ENCODE data around the gene MAP3K10.
"Not testable (repeated sequence)": the region's sequence is repeated elsewhere in the genome, so short reads cannot be mapped to it uniquely, and the experiment has no call there.

The MAP3K10 gene

GRCh38 chr19:40171293-40171692, 19.9 kb upstream of the MAP3K10 start:
- not testable (repeated sequence) for DNase-seq (ENCODE audit: low read depth in 2 of 3, low spot score in 2 of 3)

GRCh38 chr19:40174092-40174491, 17.1 kb upstream of the MAP3K10 start:
- DNase-seq (ENCODE audit: low read depth in 2 of 3, low spot score in 2 of 3), result no peak

GRCh38 chr19:40175820-40176219, 15.4 kb upstream of the MAP3K10 start:
- DNase-seq (ENCODE audit: low read depth in 2 of 3, low spot score in 2 of 3), result no peak

GRCh38 chr19:40177286-40178070, 13.7 kb upstream of the MAP3K10 start:
- DNase-seq (ENCODE audit: low read depth in 2 of 3, low spot score in 2 of 3), result no peak

DNA sequence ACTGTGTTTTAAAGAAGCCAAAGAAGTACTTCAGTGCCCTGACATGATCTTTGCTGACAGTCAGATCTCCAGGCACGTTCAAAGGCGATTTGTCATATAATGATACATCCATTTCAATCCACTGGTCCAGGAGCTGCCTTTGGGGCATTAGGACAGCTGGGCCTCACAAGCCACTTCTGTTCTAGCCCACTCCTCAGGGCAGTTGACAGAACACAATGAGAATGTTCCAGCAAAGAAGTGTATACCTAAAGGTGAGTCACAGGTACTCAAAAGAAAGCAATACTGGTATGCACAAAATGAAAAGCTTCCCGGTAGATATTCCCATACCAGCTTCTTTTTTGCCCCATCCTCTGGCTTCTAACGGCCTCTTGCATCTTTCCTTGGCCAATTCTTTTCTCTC, 12.5 kb upstream of the MAP3K10 start:
- DNase-seq (ENCODE audit: low read depth in 2 of 3, low spot score in 2 of 3), result no peak

DNA sequence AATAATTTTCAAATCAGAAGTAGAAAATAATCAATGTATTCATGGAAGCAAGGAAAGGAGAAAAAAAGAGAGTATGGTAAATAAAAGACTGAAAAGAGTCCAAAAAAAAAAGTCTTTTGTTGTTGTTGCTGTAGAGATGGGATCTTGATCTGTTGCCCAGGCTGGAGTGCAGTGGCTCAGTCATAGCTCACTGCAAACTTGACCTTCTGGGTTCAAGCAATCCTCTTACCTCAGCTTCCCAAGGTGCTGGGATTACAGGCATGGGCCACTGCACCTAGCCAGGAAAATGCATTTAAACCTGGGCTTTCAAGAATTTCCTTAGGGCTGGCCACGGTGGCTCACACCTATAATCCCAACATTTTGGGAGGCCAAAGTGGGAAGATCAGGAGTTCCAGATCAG, 7.0 kb upstream of the MAP3K10 start:
- no peak for DNase-seq (ENCODE audit: low read depth in 2 of 3, low spot score in 2 of 3)

DNA sequence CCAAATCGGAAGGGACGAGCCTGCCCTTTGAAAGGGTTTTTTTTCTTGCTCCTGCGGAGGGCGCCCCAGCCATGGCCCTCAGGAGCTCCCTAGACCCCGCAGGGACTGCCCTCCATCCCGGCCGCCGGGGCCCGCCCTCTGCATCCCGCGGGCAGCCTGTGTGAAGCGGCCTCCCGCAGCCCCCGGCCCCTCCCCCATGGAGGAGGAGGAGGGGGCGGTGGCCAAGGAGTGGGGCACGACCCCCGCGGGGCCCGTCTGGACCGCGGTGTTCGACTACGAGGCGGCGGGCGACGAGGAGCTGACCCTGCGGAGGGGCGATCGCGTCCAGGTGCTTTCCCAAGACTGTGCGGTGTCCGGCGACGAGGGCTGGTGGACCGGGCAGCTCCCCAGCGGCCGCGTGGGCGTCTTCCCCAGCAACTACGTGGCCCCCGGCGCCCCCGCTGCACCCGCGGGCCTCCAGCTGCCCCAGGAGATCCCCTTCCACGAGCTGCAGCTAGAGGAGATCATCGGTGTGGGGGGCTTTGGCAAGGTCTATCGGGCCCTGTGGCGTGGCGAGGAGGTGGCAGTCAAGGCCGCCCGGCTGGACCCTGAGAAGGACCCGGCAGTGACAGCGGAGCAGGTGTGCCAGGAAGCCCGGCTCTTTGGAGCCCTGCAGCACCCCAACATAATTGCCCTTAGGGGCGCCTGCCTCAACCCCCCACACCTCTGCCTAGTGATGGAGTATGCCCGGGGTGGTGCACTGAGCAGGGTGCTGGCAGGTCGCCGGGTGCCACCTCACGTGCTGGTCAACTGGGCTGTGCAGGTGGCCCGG, 815 bp downstream of the MAP3K10 start:
- DNase-seq (ENCODE audit: low read depth in 2 of 3, low spot score in 2 of 3), result peak in 1 of 3 experiments; percentile 7

GRCh38 chr19:40192758-40193586, 1.7 kb downstream of the MAP3K10 start:
- no peak for DNase-seq (ENCODE audit: low read depth in 2 of 3, low spot score in 2 of 3)

DNA sequence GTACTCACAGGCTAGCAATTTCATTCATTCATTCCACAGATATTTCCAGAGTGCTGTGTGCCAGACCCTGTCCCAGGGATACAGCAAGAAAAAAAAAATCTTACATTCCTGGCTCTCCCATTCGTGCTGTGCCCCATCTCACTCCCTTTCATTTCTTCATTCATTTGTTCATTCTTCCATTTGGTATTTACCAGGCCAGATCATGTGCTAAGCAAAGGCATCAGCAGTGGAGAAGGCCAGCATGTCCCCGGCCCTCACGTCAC, 2.3 kb downstream of the MAP3K10 start:
- DNase-seq (ENCODE audit: low read depth in 2 of 3, low spot score in 2 of 3), result no peak

DNA sequence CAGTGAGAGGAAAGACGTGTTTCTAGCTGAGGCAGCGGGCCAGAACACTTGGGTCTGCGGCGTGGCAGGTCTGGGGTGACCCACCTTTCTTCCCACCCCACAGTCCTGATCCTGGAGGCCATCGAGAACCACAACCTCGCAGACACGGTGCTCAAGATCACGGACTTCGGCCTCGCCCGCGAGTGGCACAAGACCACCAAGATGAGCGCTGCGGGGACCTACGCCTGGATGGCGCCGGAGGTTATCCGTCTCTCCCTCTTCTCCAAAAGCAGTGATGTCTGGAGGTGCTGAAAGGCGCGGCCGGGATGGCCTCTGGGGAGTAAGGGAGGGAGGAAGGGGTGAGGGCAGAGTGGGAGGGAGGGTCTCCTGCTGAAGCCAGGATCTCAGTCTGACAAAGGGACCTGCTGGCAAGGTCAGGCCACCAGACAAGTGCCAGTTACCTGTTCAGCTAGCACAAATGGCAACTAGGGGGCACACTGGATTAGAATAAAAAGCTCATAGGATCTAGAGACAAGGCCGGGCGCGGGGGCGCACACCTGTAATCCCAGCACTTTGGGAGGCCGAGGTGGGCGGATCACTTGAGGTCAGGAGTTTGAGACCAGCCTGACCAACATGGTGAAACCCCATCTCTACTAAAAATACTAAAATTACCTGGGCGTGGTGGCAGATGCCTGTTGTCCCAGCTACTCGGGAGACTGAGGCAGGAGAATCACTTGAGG, 7.2 kb downstream of the MAP3K10 start:
- no peak for DNase-seq (ENCODE audit: low read depth in 2 of 3, low spot score in 2 of 3)

DNA sequence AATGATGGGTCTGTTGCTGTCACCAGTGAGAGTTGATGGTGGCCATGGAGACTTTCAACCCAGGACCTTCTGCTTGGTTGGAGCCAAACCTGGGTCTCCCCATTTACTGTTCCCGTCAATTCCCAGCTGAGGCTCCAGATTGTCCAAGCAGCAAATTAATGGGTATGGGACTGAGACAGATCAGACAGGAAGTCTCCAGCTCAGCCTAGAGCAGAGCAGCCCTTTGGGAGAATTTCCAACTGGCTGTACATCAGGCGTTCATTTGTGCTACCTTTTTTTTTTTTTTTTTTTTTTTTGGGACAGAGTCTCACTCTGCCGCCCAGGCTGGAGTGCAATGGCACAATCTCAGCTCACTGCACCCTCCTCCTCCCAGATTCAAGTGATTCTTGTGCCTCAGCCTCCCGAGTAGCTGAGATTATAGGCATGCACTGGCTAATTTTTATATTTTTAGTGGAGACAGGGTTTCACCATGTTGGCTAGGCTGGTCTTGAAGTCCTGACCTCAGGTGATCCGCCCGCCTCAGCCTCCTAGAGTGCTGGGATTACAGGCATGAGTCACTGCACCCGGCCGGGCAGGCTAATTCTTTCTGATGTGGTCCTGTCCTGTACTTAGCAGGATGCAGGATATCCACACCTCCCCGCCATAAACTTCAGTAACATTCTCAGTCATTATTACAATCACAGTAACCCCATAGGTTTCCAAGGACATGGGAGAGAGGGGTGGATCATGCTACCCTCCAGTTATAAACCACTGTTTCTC, 9.3 kb downstream of the MAP3K10 start:
- no peak for DNase-seq (ENCODE audit: low read depth in 2 of 3, low spot score in 2 of 3)

- no peak for DNase-seq (ENCODE audit: low read depth in 2 of 3, low spot score in 2 of 3)
Measured at GRCh38 chr19:40204381-40204780, 13.2 kb downstream of the MAP3K10 start.

DNA sequence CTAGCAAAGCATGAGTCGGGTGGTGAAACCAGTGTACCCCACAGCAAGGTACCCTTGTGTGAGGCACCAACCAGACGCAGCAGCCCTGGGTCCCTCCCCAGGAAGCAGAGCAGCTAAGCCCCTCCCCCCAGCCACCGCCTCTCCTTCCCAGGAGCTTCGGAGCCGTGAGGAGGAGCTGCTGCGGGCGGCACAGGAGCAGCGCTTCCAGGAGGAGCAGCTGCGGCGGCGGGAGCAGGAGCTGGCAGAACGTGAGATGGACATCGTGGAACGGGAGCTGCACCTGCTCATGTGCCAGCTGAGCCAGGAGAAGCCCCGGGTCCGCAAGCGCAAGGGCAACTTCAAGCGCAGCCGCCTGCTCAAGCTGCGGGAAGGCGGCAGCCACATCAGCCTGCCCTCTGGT, 14.5 kb downstream of the MAP3K10 start:
- no peak for DNase-seq (ENCODE audit: low read depth in 2 of 3, low spot score in 2 of 3)

DNA sequence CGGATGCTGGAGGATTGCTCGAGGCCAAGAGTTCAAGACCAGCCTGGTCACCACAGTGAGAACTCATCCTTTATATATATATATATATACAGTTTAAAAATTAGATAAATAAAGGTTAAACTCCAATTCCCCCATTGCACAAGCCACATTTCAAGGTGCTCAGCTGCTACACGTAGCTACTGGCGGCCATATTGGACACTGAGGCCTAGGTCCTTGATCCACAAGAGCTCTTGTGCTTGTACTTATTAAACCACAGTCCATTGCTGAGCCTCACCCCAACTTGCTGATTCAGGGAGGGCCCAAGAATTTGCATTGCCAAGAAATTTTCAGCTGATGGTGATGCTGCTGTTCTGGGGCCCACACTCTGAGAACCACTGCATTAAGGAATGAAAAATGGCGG, 17.4 kb downstream of the MAP3K10 start:
- DNase-seq (ENCODE audit: low read depth in 2 of 3, low spot score in 2 of 3), result no peak

DNA sequence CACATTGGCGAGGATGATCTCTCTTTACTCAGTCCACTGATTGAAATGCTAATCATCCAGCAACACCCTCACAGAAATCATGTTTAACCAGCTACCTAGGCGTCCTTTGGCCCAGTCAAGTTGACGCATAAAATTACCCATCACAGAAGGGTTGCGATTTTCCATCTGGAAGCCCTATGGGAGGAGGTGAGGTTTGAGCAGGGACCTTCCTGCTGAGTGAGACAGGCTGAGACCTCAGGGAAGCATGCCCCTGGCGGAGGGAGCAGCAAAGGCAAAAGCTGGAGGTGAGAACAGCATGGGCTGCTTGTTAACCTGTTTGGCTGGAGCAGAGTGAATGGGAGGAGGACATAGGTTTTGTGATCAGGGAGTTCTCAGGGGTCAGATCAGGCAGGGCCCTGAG, 19.7 kb downstream of the MAP3K10 start:
- DNase-seq (ENCODE audit: low read depth in 2 of 3, low spot score in 2 of 3), result no peak

GRCh38 chr19:40213251-40213829, 22.1 kb downstream of the MAP3K10 start:
- no peak for DNase-seq (ENCODE audit: low read depth in 2 of 3, low spot score in 2 of 3)

- DNase-seq (ENCODE audit: low read depth in 2 of 3, low spot score in 2 of 3), result no peak
Measured at GRCh38 chr19:40213882-40214570, 22.8 kb downstream of the MAP3K10 start.

DNA sequence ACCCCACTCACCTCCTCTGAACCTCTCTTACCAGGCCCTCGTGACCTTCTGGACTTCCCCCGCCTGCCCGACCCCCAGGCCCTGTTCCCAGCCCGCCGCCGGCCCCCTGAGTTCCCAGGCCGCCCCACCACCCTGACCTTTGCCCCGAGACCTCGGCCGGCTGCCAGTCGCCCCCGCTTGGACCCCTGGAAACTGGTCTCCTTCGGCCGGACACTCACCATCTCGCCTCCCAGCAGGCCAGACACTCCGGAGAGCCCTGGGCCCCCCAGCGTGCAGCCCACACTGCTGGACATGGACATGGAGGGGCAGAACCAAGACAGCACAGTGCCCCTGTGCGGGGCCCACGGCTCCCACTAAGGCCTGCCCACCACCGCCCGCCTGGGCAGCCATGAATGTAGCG, 23.7 kb downstream of the MAP3K10 start:
- DNase-seq (ENCODE audit: low read depth in 2 of 3, low spot score in 2 of 3), result no peak

GRCh38 chr19:40216013-40216776, 25.0 kb downstream of the MAP3K10 start:
- DNase-seq (ENCODE audit: low read depth in 2 of 3, low spot score in 2 of 3), result no peak
